ENCODE results near the gene MRPS24. TPM values are rescaled to one million over a fixed set of nuclear protein-coding genes. Genes with fewer than 3 reads are reported as not detected.
"Not testable (repeated sequence)": the region's sequence is repeated elsewhere in the genome, so short reads cannot be mapped to it uniquely, and the experiment has no call there.

The MRPS24 gene
- 173 and 200 TPM in 2 replicates for total RNA-seq
- 256 TPM for polyA plus RNA-seq (2012)

- DNase-seq (ENCODE audit: low read depth): peak; percentile 99
Observed at GRCh38 chr7:43869006-43869866, at the start of gene MRPS24. TSS of gene MRPS24 (minus strand) at chr7:43869517. CDS start at chr7:43869495, 22 bp downstream.

- DNase-seq (ENCODE audit: low read depth): no peak
Observed at GRCh38 chr7:43915907-43916306, 46.6 kb upstream of the MRPS24 start.

GRCh38 chr7:43914795-43915194, 45.5 kb upstream of the MRPS24 start:
- no peak for DNase-seq (ENCODE audit: low read depth)

GRCh38 chr7:43906331-43907010, 37.2 kb upstream of the MRPS24 start, which contains the start of gene URGCP:
TSS of gene URGCP (minus strand) at chr7:43906596. CDS start at chr7:43906575, 21 bp downstream.
- peak; percentile 63 for DNase-seq (ENCODE audit: low read depth)

- peak; percentile 66 for DNase-seq (ENCODE audit: low read depth)
Observed at GRCh38 chr7:43905956-43906330, 36.6 kb upstream of the MRPS24 start.

- peak; percentile 43 for DNase-seq (ENCODE audit: low read depth)
Observed at GRCh38 chr7:43905209-43905946, 36.1 kb upstream of the MRPS24 start.

- DNase-seq (ENCODE audit: low read depth): no peak
Observed at GRCh38 chr7:43904533-43905208, 35.4 kb upstream of the MRPS24 start.

GRCh38 chr7:43902542-43903054, 33.3 kb upstream of the MRPS24 start:
- no peak for DNase-seq (ENCODE audit: low read depth)

GRCh38 chr7:43898571-43898970, 29.3 kb upstream of the MRPS24 start:
- DNase-seq (ENCODE audit: low read depth): not testable (repeated sequence)

GRCh38 chr7:43895847-43896415, 26.6 kb upstream of the MRPS24 start:
- peak; percentile 81 for DNase-seq (ENCODE audit: low read depth)

- no peak for DNase-seq (ENCODE audit: low read depth)
Observed at GRCh38 chr7:43891069-43891955, 22.0 kb upstream of the MRPS24 start.

- DNase-seq (ENCODE audit: low read depth): no peak
Observed at GRCh38 chr7:43890468-43890867, 21.2 kb upstream of the MRPS24 start.

GRCh38 chr7:43888993-43889945, 20.0 kb upstream of the MRPS24 start:
- DNase-seq (ENCODE audit: low read depth): peak; percentile 43

GRCh38 chr7:43884617-43885016, 15.3 kb upstream of the MRPS24 start:
- no peak for DNase-seq (ENCODE audit: low read depth)

GRCh38 chr7:43884209-43884608, 14.9 kb upstream of the MRPS24 start:
- no peak for DNase-seq (ENCODE audit: low read depth)

- no peak for DNase-seq (ENCODE audit: low read depth)
Observed at GRCh38 chr7:43880596-43880995, 11.3 kb upstream of the MRPS24 start.

GRCh38 chr7:43879477-43879876, 10.2 kb upstream of the MRPS24 start:
- DNase-seq (ENCODE audit: low read depth): peak; percentile 41

- DNase-seq (ENCODE audit: low read depth): peak; percentile 66
Observed at GRCh38 chr7:43878867-43879266, 9.6 kb upstream of the MRPS24 start.

All from myocyte (in vitro differentiated cells).